Suppressor macrophage treated with lipopolysaccharide for 1 hour (primary cell): ENCODE results near the gene ABTB2.

ENCODE experiments used
- DNase-seq, 3 donors: peaks; one replicate each; pipeline ENCODE4 v3.0.0-alpha.2; 2020 to 2022

The ABTB2 gene

GRCh38 chr11:34143048-34143447 lies 214.8 kb downstream of the ABTB2 start:
- no peak for DNase-seq

DNA sequence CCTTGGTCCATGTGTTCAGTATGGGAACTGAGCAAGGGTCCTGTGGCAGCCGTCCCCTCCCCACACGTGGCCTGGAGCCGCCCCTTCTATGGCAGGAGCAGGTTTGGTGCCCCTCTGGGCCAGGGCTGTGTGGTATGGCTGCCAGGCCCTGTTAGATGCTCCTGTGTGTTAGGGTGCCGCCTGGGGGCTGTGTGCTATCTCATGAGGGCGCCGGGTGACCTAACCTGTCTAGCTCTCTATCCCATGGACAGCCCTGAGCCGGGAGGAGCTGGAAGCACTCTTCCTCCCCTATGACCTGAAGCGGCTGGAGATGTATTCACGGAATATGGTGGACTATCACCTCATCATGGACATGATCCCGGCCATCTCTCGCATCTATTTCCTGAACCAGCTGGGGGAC lies 217.7 kb downstream of the ABTB2 start:
- no peak for DNase-seq

DNA sequence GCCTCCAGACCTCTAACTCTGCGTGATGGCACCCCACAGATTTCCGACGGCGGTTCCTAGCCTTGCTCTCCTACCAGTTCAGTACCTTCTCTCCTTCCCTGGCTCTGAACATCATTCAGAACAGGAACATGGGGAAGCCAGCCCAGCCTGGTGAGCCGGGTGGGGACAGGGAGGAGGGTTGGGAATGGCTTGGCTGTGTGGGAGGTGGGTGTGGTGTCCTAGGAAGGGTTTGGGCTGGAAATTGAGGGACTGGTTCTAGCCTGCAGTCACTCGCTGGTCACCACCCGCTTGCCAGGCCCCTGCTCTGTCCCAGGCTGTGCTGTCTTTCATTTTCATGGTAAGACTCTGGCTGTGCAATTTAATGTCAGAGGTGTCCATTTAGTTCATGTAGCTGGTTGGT lies 218.5 kb downstream of the ABTB2 start:
- DNase-seq: no peak

DNA sequence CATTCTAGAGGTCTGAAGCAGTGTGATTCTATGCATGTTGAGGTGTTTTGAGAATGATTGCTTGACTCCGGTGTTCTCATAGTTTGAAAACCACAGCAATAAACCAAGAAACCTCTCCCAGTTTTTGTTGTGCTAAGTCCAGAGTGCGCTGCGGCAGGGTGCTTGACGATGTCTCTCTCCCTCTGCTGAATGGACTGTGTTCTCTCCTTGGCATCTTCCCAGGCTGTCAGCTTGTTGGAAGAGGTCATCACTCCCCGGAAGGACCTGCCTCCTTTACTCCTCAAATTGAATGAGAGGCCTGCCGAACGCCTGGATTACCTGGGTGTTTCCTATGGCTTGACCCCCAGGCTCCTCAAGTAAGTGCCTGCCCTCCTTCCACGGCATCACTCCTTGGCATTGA lies 221.4 kb downstream of the ABTB2 start:
- DNase-seq: no peak

GRCh38 chr11:34135439-34135838 lies 222.4 kb downstream of the ABTB2 start:
- no peak for DNase-seq

- no peak for DNase-seq
Observed at GRCh38 chr11:34134765-34135164, 223.0 kb downstream of the ABTB2 start.

DNA sequence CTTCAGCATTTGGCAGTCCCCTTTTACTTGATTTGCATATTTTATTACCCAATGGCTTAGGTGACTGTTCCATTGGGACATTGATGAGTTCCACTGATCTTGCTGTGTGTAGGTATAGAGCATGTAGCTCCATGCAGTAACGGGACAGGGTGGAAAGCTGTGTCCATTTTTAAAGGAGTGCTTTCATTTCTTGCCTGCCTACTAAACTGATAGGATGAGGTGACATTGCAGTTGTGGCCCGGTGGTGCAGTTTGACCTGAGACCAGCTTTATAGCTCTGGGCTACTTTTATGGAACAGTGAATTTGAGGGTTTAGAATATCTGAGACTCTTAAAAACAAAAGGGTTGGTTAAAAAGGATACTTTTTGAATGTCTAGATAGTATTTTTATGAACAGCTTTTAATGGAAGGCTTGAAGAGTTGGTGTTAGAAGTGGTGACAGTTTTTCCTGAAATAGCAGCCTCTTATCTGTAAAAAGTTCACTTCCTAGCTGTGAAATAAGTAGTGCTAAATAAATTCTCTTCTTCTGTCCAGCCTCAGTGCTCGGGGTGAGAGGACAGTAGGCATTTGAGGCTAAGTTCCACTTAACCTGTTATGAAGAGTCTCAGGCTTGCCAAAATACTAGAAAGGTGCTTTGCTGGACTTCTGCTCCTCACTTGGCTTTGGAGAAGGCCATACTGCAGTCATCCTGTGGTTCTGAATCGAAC lies 225.4 kb downstream of the ABTB2 start:
- no peak for DNase-seq

GRCh38 chr11:34128824-34129223 lies 229.0 kb downstream of the ABTB2 start:
- no peak for DNase-seq

DNA sequence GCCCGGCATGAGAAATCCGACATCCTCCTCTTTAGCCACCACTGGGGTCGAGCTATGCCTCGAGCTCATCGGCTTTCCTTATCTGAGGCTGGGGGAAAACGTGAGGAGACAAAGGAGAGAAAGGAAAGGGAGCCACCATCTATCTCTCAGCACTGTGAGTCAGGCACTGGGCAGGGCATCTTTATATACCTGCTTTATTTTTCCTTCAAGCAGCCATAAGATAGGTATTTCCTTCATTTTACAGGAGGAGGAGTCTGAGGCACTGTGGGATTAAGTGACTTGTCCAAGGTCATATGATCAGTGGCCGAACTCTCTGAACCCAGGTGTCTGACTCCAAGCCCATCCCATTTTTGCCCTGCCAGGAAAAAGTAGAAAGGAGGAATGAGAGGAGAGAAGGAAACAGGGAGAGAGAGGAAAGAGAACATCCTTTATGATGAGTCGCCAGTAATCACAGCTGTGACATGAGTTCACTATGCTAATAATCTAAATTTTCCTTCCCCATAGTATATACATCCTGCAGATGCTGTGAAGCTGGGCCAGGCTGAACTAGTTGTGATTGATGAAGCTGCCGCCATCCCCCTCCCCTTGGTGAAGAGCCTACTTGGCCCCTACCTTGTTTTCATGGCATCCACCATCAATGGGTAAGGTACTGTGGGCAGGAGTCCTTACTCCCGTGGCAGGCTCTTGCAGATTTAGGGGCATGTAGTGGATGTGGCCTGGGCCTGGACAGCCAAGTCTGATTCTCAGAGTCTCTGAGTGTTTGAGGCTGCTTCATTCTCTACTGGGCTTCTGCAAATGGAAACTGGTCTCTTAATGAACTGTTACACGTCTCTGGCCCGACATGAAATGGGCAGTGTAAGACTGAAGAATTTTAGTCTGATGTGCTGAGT lies 230.6 kb downstream of the ABTB2 start:
- no peak for DNase-seq

DNA sequence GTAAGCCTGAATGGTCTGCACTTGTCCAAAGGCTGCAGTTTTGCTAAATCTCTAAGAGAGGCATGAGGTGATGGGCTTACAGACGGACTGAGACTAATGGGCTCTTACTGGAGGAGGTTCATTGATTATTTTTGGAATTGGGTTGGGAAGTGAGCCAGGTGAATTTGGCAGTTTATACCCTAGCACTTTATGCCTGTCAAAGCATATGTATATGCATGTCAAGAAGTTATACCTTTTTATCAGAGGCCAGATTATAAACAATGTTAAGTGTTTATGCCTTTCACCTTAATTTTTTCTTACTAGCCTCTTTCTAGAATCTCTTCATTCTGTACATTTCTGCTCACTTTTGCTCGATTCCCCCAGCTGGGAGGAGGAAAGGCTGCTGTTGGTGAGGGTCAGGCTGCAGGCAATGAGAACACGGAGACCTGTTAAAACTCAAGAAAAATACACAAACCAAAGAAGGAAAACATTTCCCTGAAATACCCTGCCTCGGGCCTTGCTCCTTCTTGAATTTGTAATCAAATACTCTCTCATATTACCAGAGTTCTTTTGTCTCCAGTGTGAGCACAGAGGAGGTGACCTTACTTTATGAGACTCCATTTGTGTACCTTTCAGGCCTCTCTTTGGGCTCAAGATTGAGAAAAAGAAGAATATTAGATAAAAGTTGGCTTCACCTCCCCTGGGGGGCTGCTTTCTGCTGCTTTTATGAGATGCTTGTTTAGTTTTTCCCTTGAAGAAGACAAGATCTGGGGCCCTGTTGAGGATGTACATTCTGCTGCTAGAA lies 232.7 kb downstream of the ABTB2 start:
- no peak for DNase-seq

GRCh38 chr11:34120651-34121050 lies 237.2 kb downstream of the ABTB2 start:
- DNase-seq: no peak

- no peak for DNase-seq
Observed at GRCh38 chr11:34114471-34114870, 243.3 kb downstream of the ABTB2 start.

DNA sequence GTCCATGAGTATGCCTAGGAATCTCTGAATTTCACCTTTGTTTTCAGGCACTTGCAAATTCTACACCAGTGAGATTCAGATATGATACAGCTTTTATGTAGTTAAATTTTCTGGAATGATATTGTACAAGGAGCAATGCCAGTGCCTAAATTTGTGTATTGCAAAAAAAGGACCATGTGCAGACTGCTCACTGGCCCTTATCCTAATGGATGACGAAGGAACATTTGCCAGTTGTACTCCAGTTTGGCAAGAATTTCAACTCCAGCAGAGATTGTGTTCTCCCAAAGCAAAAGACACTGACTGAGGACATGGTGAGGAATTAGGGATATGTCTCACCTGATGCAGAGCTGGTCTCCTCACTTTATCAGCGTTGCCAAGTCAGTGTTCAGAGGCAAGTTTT lies 243.8 kb downstream of the ABTB2 start:
- DNase-seq: no peak

GRCh38 chr11:34111722-34112270 lies 246.0 kb downstream of the ABTB2 start:
- no peak for DNase-seq

GRCh38 chr11:34105957-34106504 lies 251.8 kb downstream of the ABTB2 start:
- DNase-seq: peak in 2 of 3 donors; percentile 4 to 15

- DNase-seq: peak; percentile 98 to 100 (median 100)
Observed at GRCh38 chr11:34105079-34105956, 252.5 kb downstream of the ABTB2 start, which contains the start of gene NAT10. TSS of gene NAT10 (plus strand) at chr11:34105629. CDS start at chr11:34108226, 2,597 bp downstream.

GRCh38 chr11:34104680-34105078 lies 253.1 kb downstream of the ABTB2 start:
- DNase-seq: peak in 2 of 3 donors; percentile 2 to 19
